Measurements from ENCODE around the gene POLR2C.
"Not testable (repeated sequence)": the region's sequence is repeated elsewhere in the genome, so short reads cannot be mapped to it uniquely, and the experiment has no call there.

POLR2C gene

DNA sequence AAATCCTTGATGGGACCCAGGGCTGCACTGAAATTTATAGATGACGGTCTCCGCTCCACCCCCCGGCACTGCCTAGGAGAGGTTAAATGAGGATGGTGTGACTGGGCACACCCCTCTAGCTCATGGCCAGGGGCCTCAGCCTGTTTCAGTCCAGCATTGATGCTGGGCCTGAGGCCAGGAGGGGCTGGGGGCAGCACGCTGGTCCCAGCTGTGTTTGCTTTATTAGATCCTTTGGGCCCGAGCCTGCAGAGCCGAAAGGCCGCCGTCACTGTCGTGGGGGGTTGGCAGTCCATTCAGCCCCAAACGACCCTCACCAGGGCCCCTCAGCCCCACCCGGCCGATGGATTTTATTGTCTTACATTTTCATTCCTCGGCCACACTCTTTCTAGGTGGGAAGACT is 34.6 kb downstream of the POLR2C start:
- no peak for DNase-seq

DNA sequence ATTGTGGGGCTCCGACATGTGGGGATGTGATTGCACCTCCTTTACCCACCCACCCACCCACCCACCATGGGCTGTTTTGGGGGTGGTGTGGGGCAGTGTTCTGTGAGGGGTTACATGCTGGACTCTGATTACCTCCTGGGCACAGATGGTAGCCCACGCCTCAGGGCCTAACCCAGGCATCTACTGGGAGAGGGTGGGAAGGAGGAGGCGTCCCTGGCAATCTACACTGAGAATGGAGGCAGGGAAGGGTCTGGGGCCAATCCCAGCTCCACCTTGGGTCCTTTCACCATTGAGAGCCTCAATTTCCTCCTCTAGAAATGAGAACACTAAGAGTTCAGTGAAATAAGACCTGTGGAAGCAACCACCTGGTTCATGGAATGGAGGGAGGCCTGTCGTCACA is 35.6 kb downstream of the POLR2C start:
- DNase-seq: no peak
- TF ChIP-seq GATA1 (IDR thresholded peaks at IDR 0.05; ENCODE audit: low read depth, low read length): no peak
- TF ChIP-seq POLR2A (IDR thresholded peaks at IDR 0.05; ENCODE audit: low read length): no peak

More for the DNA sequence above, 34.6 kb downstream of the POLR2C start:
- TF ChIP-seq POLR2A (IDR thresholded peaks at IDR 0.05; ENCODE audit: low read length) (no peak), GATA1 (IDR thresholded peaks at IDR 0.05; ENCODE audit: low read depth, low read length) (no peak)

DNA sequence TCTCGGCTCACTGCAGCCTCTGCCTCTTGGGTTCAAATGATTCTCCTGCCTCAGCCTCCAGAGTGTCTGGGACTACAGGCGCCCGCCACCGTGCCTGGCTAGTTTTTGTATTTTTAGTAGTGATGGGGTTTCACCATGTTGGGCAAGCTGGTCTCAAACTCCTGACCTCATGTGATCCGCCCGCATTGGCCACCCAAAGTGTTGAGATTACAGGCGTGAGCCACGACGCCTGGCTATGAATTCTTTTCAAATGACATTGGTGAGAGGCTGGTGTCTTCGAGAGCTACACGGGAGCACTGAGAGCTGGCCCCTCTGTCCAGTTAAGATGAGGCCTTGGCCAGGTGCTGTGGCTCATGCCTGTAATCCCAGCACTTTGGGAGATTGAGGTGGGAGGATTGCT is 37.5 kb downstream of the POLR2C start:
- not testable (repeated sequence) for DNase-seq

DNA sequence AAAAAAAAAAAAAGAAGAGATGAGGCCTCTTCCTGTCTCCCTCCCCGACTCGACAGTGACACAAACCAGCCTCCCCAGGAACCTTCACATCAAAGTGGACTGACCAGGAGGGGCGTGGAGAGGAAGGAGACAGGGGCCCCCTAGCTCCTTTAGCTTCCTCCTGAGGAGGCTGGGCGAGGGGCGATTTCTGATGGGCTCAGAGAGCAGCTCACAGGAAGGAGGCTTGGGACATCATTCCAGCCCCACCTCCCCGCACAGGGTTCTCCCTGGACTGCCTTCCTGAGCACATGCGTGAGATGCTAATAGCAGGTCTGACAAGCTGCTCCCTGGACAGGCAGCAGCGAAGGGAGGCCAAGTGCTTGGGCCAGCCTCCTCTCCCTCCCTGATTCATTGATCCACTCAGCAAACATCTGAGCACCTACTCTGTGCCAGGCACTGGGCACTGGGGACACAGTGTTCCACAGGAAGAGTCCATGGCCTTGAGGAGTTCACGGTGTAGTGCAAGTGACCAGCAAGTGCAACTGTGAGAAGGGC is 38.2 kb downstream of the POLR2C start:
- no peak for DNase-seq

DNA sequence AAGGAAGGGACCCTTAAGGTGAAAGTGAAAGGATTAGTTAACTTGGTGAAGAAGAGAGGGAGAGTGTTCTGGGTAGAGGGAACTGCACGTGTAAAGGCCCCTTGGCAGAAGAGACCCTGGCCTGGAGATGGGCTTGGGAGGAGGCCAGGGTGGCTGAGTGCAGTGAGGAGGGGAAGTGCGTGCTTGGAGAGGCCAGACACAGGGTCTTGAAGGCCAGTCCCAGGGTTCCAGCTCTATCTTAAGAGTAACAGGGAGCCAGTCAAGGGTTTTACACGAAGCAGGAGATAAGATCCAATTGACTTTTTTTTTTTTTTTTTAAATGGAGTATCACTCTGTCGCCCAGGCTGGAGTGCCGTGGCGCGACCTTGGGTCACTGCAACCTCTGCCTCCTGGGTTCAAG is 39.0 kb downstream of the POLR2C start:
- no peak for TF ChIP-seq GATA1 (IDR thresholded peaks at IDR 0.05; ENCODE audit: low read depth, low read length)
- TF ChIP-seq POLR2A (IDR thresholded peaks at IDR 0.05; ENCODE audit: low read length): no peak
- no peak for DNase-seq

More for the DNA sequence above, 38.2 kb downstream of the POLR2C start:
- TF ChIP-seq GATA1 (IDR thresholded peaks at IDR 0.05; ENCODE audit: low read depth, low read length) (no peak), POLR2A (IDR thresholded peaks at IDR 0.05; ENCODE audit: low read length) (no peak)

DNA sequence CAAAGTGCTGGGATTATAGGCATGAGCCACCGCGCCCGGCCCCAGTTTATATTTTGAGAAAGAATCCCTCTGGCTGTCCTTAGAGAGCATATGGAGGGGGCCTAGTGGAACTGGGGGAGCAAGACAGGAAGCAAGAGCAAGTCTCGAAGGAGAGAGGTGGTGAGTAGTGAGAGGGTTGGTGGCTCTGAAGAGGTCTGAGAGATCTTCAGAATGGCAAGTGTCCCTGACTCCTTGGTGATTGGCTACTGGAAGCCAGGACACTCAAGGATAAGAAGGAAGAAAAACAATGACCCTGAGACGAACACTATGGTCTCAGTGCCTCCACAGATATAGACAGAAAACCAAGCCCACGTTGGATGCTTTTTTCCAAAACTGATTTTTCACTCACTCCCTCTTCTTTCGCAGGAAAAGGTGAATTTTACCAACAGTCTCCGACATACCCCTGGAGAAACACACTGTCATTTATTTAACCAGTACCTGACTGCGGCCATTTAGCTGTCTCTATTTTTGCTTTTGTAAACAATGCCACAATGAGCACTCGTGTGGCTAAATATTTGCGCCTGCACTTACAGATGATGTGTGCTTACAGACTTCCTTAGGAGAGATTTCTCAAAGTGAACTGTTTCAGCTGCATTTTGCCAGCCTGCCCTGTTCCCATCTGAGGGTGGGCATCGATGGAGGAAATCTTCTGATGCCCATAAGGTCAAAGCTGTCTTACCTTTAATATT is 39.7 kb downstream of the POLR2C start:
- no peak for TF ChIP-seq GATA1 (IDR thresholded peaks at IDR 0.05; ENCODE audit: low read depth, low read length)
- TF ChIP-seq POLR2A (IDR thresholded peaks at IDR 0.05; ENCODE audit: low read length): no peak
- DNase-seq: no peak

DNA sequence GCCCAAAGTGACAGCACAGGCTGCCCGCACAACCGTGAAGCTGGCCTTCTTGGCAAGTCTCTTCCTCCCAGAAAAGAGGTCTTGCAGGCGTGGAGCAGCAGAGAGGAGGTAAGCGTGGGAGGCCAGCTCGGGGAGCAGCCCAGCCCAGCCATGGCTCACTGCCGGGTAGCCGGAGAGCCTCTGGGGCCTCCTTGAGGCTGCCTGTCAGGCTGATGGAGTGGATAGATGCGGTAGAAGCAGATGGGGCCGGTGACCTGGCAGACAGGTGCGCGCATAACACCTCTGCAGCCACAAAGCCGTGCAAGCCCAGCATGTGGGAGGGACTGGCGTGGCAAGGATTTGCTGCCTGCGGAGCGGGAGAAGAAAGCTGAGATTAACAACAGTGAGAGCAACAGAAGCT is 40.9 kb downstream of the POLR2C start:
- DNase-seq: no peak
- TF ChIP-seq GATA1 (IDR thresholded peaks at IDR 0.05; ENCODE audit: low read depth, low read length): no peak

DNA sequence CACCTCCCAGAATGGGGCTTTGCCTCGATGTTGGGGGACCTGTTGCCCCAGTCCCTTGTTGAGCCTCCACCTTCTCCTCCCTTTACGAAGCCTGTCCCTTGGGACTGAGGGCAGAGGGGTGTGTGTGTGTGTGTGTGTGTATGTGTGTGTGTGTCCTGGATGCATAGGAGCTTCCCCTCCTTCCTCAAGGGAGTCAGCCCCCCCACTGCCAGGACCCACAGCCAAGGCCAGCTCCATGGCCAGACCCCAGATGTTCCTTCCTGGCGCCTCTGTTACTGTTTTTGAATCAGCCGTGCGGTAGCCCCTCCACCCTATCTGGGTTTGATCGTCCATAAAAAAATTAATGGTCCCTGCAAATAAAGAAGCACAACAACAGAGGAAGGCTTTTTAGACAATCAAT is 41.5 kb downstream of the POLR2C start:
- TF ChIP-seq POLR2A (IDR thresholded peaks at IDR 0.05; ENCODE audit: low read length): no peak
- TF ChIP-seq GATA1 (IDR thresholded peaks at IDR 0.05; ENCODE audit: low read depth, low read length): no peak

DNA sequence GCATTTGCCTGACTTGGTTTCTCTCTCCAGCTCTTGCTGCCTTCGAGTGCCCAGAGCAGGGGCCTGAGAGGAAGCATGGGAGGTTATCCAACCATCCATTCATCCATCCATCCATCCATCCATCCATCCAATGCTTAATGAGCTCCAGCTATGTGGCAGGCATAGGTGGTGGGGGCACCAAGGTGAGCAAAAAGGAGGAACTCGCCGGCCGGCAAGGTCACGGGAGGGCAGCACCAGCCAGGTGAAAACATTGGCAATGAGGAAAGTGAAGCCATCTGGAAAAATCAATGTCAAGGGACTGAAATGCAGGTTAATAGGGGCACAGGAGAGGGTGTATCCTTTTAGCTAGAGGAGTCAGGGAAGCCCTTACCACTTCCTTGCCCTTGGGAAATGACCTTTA is 42.0 kb downstream of the POLR2C start:
- no peak for DNase-seq
- no peak for TF ChIP-seq POLR2A (IDR thresholded peaks at IDR 0.05; ENCODE audit: low read length)
- TF ChIP-seq GATA1 (IDR thresholded peaks at IDR 0.05; ENCODE audit: low read depth, low read length): no peak

More for the DNA sequence above, 41.5 kb downstream of the POLR2C start:
- DNase-seq: no peak

DNA sequence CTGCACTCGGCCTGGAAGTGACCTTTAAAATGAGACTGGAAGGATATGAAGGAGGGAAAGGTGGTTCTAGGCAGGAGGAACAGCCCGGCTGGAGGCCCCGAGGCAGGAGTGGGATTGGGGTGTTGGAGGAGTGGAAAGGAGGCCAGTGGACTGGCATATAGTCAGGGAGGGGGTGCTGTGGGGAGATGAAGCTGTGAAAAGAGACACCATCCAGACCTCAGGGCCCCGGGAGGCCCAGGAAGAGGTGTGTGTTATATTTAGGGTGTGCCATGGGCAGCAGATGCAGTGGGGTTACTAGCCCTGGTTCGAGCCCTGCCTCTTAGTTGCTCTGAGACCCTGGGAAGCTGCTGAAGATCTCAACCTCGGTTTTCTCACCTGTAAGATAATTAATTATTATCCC is 42.7 kb downstream of the POLR2C start:
- TF ChIP-seq GATA1 (IDR thresholded peaks at IDR 0.05; ENCODE audit: low read depth, low read length) (no peak), POLR2A (IDR thresholded peaks at IDR 0.05; ENCODE audit: low read length) (no peak)
- DNase-seq: no peak

DNA sequence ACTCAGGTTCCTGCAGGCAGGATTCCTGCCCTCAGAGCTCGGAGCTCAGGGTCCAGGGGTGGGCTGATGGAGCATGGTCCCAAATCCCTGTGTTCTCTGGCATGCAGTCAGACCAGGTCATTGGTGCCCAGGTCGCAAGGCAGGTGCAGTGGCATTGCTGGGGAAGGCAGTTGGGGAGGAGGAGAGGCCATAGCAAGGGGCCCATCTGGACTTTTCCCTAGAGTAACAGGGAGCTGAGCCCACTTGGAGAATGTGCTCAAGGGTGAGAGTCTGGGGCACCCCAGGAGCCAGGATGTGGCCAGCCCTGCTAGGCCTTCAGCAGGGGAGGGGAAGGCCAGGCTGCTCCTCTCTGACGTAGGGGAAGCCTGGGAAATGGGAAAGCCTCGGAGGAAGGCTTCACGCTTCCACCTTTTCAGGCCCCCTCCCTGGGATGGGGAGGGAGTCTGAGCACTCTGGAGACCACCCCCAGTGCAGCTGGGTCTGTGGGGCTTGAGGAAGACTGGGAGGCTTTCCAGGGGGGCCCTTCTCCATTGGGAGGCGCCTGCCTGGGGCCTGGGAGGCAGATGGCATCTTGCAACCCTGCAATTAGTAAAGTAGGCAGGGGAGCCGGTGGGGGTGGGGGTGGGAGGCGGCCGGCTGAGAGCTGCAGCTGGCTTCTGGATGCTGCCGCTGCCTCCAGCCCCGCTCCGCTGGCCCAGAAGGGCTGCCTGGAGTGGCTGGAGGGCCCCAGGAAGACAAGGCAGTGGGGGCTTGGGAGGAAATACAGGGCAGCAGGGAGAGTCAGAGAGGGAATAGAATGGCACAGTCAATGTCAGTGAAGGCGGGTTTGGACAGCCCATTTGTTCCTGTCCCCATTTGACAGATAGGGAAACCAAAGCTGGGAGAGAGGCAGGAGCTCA is 44.9 kb downstream of the POLR2C start:
- no peak for TF ChIP-seq POLR2A (IDR thresholded peaks at IDR 0.05; ENCODE audit: low read length)
- TF ChIP-seq GATA1 (IDR thresholded peaks at IDR 0.05; ENCODE audit: low read depth, low read length): no peak
- DNase-seq: no peak

DNA sequence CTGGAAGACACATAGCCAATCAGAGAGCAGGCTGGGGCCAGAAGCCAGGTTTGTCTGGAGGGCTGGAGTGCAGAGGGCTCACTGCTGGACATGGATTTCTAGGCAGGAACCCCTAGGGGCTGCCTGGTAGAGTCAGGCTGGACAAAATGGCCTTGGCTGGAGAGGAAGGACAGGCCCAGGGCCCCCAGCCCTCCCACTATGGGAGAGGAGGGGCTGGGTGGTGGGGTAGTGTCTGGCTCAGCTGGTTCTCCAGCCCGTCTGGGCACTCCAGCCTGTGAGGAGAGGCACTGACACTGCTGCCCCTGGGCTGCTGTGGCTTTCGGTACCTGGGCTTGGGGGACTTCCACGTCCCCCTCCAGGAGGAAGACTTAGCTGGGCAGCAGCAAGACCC is 45.6 kb downstream of the POLR2C start:
- TF ChIP-seq POLR2A (IDR thresholded peaks at IDR 0.05; ENCODE audit: low read length) (no peak), GATA1 (IDR thresholded peaks at IDR 0.05; ENCODE audit: low read depth, low read length) (no peak)
- no peak for DNase-seq

DNA sequence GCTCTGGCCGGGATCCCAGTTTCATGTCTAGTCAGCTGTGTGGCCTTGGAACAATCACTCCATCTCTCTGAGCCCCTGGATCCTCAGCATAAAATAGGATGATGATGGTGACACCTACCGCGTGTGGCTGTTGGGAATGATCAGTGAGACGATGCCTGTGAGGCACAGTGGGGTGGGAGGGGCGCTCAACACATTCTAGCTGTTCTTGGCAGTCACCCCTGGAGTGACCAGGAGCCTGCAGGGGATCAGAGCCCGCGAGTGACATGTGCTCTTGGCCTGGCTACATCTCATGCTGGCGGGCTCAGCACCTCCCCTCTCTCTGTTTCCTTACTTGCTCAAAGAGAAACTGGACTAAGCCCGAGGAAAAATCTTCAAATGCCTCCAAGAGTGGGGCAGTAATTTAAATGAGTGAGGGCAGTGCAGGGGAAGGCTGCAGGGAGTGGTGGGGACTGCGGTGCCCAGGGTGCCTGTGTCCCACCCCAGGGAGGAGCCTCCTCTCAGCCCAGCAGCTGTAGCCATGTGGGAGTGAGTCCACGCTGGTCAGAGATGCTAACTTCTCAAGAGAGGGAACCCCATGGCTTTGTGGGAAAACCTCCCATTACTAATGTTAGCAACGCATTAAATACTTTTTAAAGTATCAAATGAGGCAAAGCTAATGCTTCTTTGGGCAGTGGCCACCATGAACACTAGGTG is 46.9 kb downstream of the POLR2C start:
- DNase-seq: no peak
- TF ChIP-seq GATA1 (IDR thresholded peaks at IDR 0.05; ENCODE audit: low read depth, low read length) (no peak), POLR2A (IDR thresholded peaks at IDR 0.05; ENCODE audit: low read length) (no peak)
